Right lobe of liver (tissue), 6 donors: ENCODE measurements around the gene TMEM255A. TPM values are rescaled to one million over a fixed set of nuclear protein-coding genes. Genes with fewer than 3 reads are reported as not detected.
A peak's percentile ranks its signal among the peaks of the same experiment; 100 is the strongest.

Source experiments
- ATAC-seq, 4 donors: fragments of 200-7000 bp; cut with Tn5 transposase; one replicate each; pipeline ENCODE4 v1.9.1; 2020; ENCODE audit warnings: mild to moderate bottlenecking in 4 of 4, moderate library complexity in 4 of 4
- DNase-seq, 3 donors: peaks; one replicate each; pipeline ENCODE4 v3.0.0-alpha.2; 2020
- H3K27ac ChIP-seq, 3 donors: fragments of 200-600 bp; one replicate each; pipeline ENCODE4 v1.8.0; 2022
- H3K27me3 ChIP-seq, 2 donors: fragments of 200-600 bp; one replicate each; pipeline ENCODE4 v1.8.0; 2022
- H3K36me3 ChIP-seq, 4 donors: fragments of 200-600 bp; sonication (generic) in 1 of 4; one replicate each; pipeline versions ENCODE4 v1.5.1 to v1.8.0; 2017 to 2022; ENCODE audit warnings: control low read depth in 1 of 4
- H3K4me1 ChIP-seq, 4 donors: fragments of 200-600 bp; sonication (generic) in 1 of 4; one replicate each; pipeline versions ENCODE4 v1.5.1 to v1.8.0; 2017 to 2022; ENCODE audit warnings: control low read depth in 1 of 4
- H3K4me3 ChIP-seq, 3 donors: fragments of 200-600 bp; one replicate each; pipeline ENCODE4 v1.8.0; 2022
- H3K9me3 ChIP-seq, 4 donors: fragments of 200-600 bp; sonication (generic) in 1 of 4; one replicate each; pipeline versions ENCODE4 v1.5.1 to v1.8.0; 2017 to 2022; ENCODE audit warnings: control low read depth in 1 of 4
- CTCF ChIP-seq, 4 donors: fragments of 200-600 bp in 3 of 4; fragments of 450-650 bp in 1 of 4; IDR thresholded peaks; one replicate each; pipeline versions ENCODE4 v1.5.1 to v1.8.0; 2016 to 2022; ENCODE audit warnings: antibody characterized with exemption in 4 of 4, mild to moderate bottlenecking in 2 of 4
- POLR2A ChIP-seq: fragments of 450-650 bp; IDR thresholded peaks from one replicate; pipeline ENCODE4 v1.6.1; 2017; ENCODE audit warnings: antibody characterized with exemption, mild to moderate bottlenecking
- WGBS: methylation state at CpG from one replicate; pipeline ENCODE4 v1.1.6; 2018; ENCODE audit warnings: low coverage, low lambda C conversion rate; ENCODE audit not compliant: insufficient coverage; ENCODE audit errors: missing lambda C conversion rate; 5-methylcytosine and 5-hydroxymethylcytosine counted together
- intact Hi-C, 2 donors: fragments of 100-400 bp; cut with DNase I; formaldehyde crosslinking; loops; one replicate each; pipeline versions ENCODE4 v1.11.2 to v1.14.1; 2022
- total RNA-seq, 6 experiments: library from RNA; depleted of rRNA in 2 of 6; stranded (reverse); fragments of >200 nt in 2 of 6; fragmentation: NEBNext Ultra II Directional in 3 of 6; extraction: Animal tissue kit (Norgen Biotek cat#: 25700) in 3 of 6; gene quantifications; one replicate each; pipeline versions ENCODE4 v1.1.0 to v1.2.4, GENCODE V29; 2016 to 2023
- donor health status: DM: no; HTN: yes; CAD: no.
- donor health status: DM: no; HTN: no; CAD: no.
- donor health status: DM: no; HTN: no; CAD: no.
- donor health status: DM: no; HTN: yes; CAD: no.
- donor health status: DM: no; HTN: yes; CAD: no.

Gene TMEM255A
- total RNA-seq, 6 experiments from 2014 or later: 0.25 to 0.37 (median 0.33) TPM; not detected in 3

- H3K36me3 ChIP-seq: no peaks in the 10 kb centered on the region
- H3K4me1 ChIP-seq: no peaks in the 10 kb centered on the region
- H3K27ac ChIP-seq: no peak overlapping the region
- 20% methylated on average over 8 of the region's 8 CpGs for WGBS
- no peaks in the 10 kb centered on the region for H3K9me3 ChIP-seq
- H3K27me3 ChIP-seq: no peaks in the 10 kb centered on the region
- ATAC-seq: peak; percentile 76 to 91 (median 86)
- DNase-seq: peak in 1 of 3 donors; percentile 50
- H3K4me3 ChIP-seq: no peak overlapping the region
- intact Hi-C loops: no loop called here
- TF ChIP-seq CTCF (IDR thresholded peaks at IDR 0.05) (peak; percentile 59 to 85 (median 82)), POLR2A (no peak)
Measured at GRCh38 chrX:120213438-120214265, 97.6 kb downstream of the TMEM255A start.

Other genes starting within 250 kb of the TMEM255A start
- gene RHOXF2B, start 233.8 kb downstream of the TMEM255A start, total RNA-seq: not detected
- under 1 TPM in 1 of 6 experiments, not detected in 5; 0.62 TPM for gene RHOXF1, start 195.5 kb downstream of the TMEM255A start, total RNA-seq
- gene RHOXF2, start 152.8 kb downstream of the TMEM255A start, total RNA-seq: not detected
- 10 to 100 TPM in 5 of 6 experiments, 1 to 10 TPM in 1; 9.9 to 21.0 (median 15.7) TPM for gene ZBTB33, start 60.6 kb downstream of the TMEM255A start, total RNA-seq
- not detected for gene ATP1B4, start 50.6 kb upstream of the TMEM255A start, total RNA-seq
- 100 to 1,000 TPM in 5 of 6 experiments, 10 to 100 TPM in 1; 86.3 to 235 (median 183) TPM for gene LAMP2, start 157.8 kb upstream of the TMEM255A start, total RNA-seq
- 10 to 100 TPM; 12.9 to 21.8 (median 18.9) TPM for gene CUL4B, start 249.5 kb upstream of the TMEM255A start, total RNA-seq